Posterior vena cava (tissue), 2 donors: Measurements from ENCODE around the gene AKR7A3. TPM values are rescaled to one million over a fixed set of nuclear protein-coding genes. Genes with fewer than 3 reads are reported as not detected.
A peak's percentile ranks its signal among the peaks of the same experiment; 100 is the strongest.
"Not testable (repeated sequence)": the region's sequence is repeated elsewhere in the genome, so short reads cannot be mapped to it uniquely, and the experiment has no call there.

Source experiments
- DNase-seq: peaks from one replicate; pipeline ENCODE4 v3.0.0-alpha.2; 2020; ENCODE audit warnings: low spot score
- intact Hi-C, 2 donors: fragments of 100-400 bp; cut with DNase I; formaldehyde crosslinking; loops; one replicate each; pipeline versions ENCODE4 v1.14.1 to v1.14.2; 2022 to 2023
- total RNA-seq, 2 donors: library from RNA; stranded (reverse); fragmentation: NEBNext Ultra II Directional; extraction: Animal tissue kit (Norgen Biotek cat#: 25700); gene quantifications; one replicate each; pipeline ENCODE4 v1.2.1, GENCODE V29; 2021
- donor health status: DM: yes; HTN: yes; CAD: no.
- donor health status: DM: yes; HTN: yes; CAD: no.

AKR7A3 gene
- total RNA-seq, 2 donors from 2014 or later = 0.67 to 0.69 TPM

DNA sequence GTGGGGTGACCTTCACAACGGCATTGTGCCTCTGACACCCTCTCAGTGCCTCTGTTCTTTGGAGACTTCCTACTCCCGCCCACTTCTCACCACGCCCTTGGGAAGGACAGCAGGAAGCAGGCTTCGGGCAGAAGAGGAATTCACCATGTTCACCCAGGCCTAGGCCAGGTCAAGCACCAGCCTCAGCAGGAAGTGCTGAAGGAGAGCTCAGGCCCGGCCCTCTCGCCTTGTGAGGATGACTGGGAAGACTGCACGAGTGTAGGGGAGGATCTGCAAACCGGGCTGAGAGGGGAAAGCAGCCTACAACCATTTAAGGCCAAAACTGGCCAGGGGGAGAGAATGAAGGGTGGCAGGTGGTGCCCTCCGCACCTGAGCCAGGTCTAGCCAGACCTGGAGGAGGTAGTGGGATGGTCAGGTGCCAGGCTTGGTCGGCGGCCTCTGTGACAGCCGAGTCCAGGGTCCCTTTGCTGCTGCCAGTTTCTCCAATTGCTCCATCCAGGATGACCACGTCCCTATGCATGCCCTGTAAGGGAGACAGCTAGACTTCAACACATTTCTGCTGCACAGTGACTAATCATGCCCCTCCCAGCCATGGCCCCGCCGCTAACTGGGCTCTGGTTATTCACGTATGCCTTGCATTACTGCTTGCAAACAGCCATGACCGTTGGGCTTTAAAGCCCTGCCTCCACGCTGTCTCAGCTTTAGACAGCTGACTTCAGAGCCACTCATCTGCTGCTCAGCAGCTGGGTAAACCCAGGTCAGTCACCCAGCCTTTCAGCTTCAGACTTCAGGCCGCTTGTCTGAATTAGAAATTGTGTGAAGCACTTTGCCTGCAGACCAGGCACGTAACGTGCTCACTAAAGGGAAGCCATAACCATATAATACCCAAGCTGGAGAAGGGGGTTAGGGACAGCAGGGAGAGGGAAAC lies 28.1 kb downstream of the AKR7A3 start:
- no peak for DNase-seq
- intact Hi-C loops = no loop called here

- no peak for DNase-seq
- intact Hi-C loops = loop anchor here in 1 of 2 donors (10.0 kb wide), 1 partner anchor 396 kb away; no protein-coding TSS in a partner anchor
Observed at GRCh38 chr1:19258353-19258752, 30.2 kb downstream of the AKR7A3 start.

- DNase-seq = no peak
- intact Hi-C loops = loop anchor here in 1 of 2 donors (10.0 kb wide), 1 partner anchor 397 kb away; no protein-coding TSS in a partner anchor
Observed at GRCh38 chr1:19257178-19257914, 31.2 kb downstream of the AKR7A3 start.

DNA sequence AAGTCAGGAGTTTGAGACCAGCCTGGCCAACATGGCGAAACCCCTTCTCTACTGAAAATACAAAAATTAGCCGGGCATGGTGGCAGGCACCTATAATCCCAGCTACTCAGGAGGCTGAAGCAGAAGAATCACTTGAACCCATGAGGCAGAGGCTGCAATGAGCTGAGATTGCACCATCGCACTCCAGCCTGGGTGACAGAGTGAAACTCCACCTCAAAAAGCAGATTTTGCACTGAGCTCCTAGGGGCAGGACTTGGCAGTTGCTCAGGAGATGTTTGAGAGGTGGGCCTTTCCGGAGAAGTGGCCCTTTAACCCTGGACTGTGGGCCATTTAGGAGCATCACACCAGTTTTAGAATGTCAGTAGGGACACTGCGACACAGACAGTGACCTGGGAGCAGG lies 32.3 kb downstream of the AKR7A3 start:
- intact Hi-C loops = loop anchor here in 1 of 2 donors (10.0 kb wide), 1 partner anchor 398 kb away; no protein-coding TSS in a partner anchor
- DNase-seq = not testable (repeated sequence)

DNA sequence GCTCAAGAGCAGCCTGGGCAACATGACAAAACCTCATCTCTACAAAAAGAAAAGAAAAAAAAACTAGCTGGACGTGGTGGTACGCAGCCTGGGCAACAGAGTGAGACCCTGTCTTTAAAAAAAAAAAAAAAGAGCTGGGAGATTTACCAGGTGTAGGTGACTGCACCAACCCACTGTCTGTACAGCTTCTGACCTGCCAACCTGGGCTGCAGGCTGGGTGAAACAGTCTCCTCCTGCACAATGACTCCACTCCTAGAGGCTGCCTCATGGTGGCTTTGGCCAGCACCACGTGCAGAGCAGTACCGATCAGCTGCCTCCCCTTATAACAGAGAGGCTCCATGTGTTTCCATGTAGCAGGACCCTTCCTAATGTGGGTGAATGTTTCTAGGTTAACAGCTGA lies 33.3 kb downstream of the AKR7A3 start:
- intact Hi-C loops = loop anchor here in 1 of 2 donors (10.0 kb wide), 1 partner anchor 400 kb away; no protein-coding TSS in a partner anchor
- DNase-seq = no peak

DNA sequence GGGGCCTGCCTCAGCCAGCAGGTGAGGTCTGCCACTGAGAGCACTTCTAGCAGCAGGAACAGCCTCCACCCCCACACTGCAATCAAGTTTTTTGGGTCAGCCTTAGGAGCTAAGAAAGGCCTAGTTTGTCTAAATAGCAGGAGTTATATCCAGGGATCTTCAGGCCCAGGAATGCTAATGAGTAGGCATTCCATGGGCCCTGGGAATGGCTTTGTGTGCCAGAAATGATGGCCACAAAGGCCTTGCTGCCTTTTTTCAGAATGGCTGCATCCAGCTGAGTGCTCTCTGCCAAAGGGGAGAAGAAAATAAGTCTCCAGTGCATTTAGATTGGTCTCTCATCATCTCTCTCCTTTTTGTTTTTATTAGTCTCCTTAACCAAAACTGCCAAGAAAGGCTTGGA lies 34.2 kb downstream of the AKR7A3 start:
- intact Hi-C loops = loop anchor here in 1 of 2 donors (10.0 kb wide), 1 partner anchor 400 kb away; no protein-coding TSS in a partner anchor
- no peak for DNase-seq

- intact Hi-C loops = loop anchor here in 1 of 2 donors (10.0 kb wide), 1 partner anchor 403 kb away; no protein-coding TSS in a partner anchor
- peak; percentile 96 for DNase-seq
Observed at GRCh38 chr1:19251305-19252196, 37.0 kb downstream of the AKR7A3 start, which contains the start of the genes EMC1 and MRTO4. Gene EMC1, minus strand, starts transcription at chr1:19251524. Its CDS starts 15 bp downstream, at chr1:19251509. Gene MRTO4, plus strand, starts transcription at chr1:19251805. Its CDS starts 31 bp downstream, at chr1:19251836.

- DNase-seq = no peak
Observed at GRCh38 chr1:19250629-19251304, 37.8 kb downstream of the AKR7A3 start.

GRCh38 chr1:19240673-19241538 lies 47.7 kb downstream of the AKR7A3 start:
- DNase-seq = peak; percentile 86

More at GRCh38 chr1:19250629-19251304, 37.8 kb downstream of the AKR7A3 start:
- intact Hi-C loops = loop anchor here in 1 of 2 donors (10.0 kb wide), 1 partner anchor 404 kb away; no protein-coding TSS in a partner anchor

GRCh38 chr1:19239876-19240275 lies 48.7 kb downstream of the AKR7A3 start:
- DNase-seq = peak; percentile 20

More at GRCh38 chr1:19240673-19241538, 47.7 kb downstream of the AKR7A3 start:
- intact Hi-C loops = no loop called here

GRCh38 chr1:19234224-19234623 lies 54.3 kb downstream of the AKR7A3 start:
- DNase-seq = peak; percentile 46
- intact Hi-C loops = no loop called here

More at GRCh38 chr1:19239876-19240275, 48.7 kb downstream of the AKR7A3 start:
- intact Hi-C loops = no loop called here

Other genes starting within 250 kb of the AKR7A3 start
- gene UBR4, start 78.5 kb downstream of the AKR7A3 start, total RNA-seq = 100 to 1,000 TPM; 111 to 120 TPM
- gene EMC1, start 37.2 kb downstream of the AKR7A3 start, total RNA-seq = 10 to 100 TPM; 31.8 to 32.0 TPM
- 10 to 100 TPM; 20.3 to 24.3 TPM for gene MRTO4, start 37.0 kb downstream of the AKR7A3 start, total RNA-seq
- 10 to 100 TPM; 18.8 to 29.9 TPM for gene AKR7A2, start 23.4 kb upstream of the AKR7A3 start, total RNA-seq
- gene SLC66A1, start 23.6 kb upstream of the AKR7A3 start, total RNA-seq = 1 to 10 TPM; 7.4 to 8.2 TPM
- gene CAPZB, start 196.8 kb upstream of the AKR7A3 start, total RNA-seq = 100 to 1,000 TPM; 255 to 277 TPM